ENCODE results near the gene TRABD2B. TPM values are rescaled to one million over a fixed set of nuclear protein-coding genes. Genes with fewer than 3 reads are reported as not detected.

TRABD2B gene
- total RNA-seq, 1 experiment from 2014 or later = 0.36 TPM

- no peaks in the 10 kb centered on the region for H3K4me1 Mint-ChIP-seq (ENCODE audit: low read depth, unreplicated experiment)
- H3K4me1 ChIP-seq = no peaks in the 10 kb centered on the region
- no peaks in the 10 kb centered on the region for H3K36me3 ChIP-seq (ENCODE audit: control insufficient read depth, insufficient read depth, low read length)
- intact Hi-C loops (cut with micrococcal nuclease; ENCODE audit: unreplicated experiment) = no loop called here
- BruUV-seq (replicated peaks) = no TSS peak
- H3K4me3 Mint-ChIP-seq (ENCODE audit: unreplicated experiment) = no peak overlapping the region
- H3K9me3 ChIP-seq = no peaks in the 10 kb centered on the region
- POLR2A ChIA-PET = no interaction called here
- H3K4me3 ChIP-seq (ENCODE audit: low read depth, low read length) = no peak overlapping the region
- no peaks in the 10 kb centered on the region; the same call in 1 of the 2 replicates for H3K27me3 ChIP-seq (replicated peaks; ENCODE audit: control insufficient read depth, insufficient read depth, low read length)
- DNase-seq = no peak
- peaks cover 2% of the 10 kb centered on the region for H3K27me3 Mint-ChIP-seq (ENCODE audit: insufficient read depth, unreplicated experiment)
- CTCF ChIA-PET = no interaction called here
- no peak for TF ChIP-seq CTCF (IDR thresholded peaks at IDR 0.05; ENCODE audit: insufficient read depth in 1 of 2, low read depth in 1 of 2, low read length in 1 of 2, severe bottlenecking in 1 of 2, unreplicated experiment in 1 of 2)
- H3K27ac Mint-ChIP-seq (ENCODE audit: unreplicated experiment) = no peak overlapping the region
- no peaks in the 10 kb centered on the region for H3K9me3 Mint-ChIP-seq (ENCODE audit: unreplicated experiment)
- H3K36me3 Mint-ChIP-seq (ENCODE audit: insufficient read depth, unreplicated experiment) = no peaks in the 10 kb centered on the region
These were observed 138.0 kb downstream of the TRABD2B start for GRCh38 chr1:47859092-47859743.

- intact Hi-C loops (cut with micrococcal nuclease; ENCODE audit: unreplicated experiment) = no loop called here
- no peaks in the 10 kb centered on the region for H3K4me1 Mint-ChIP-seq (ENCODE audit: low read depth, unreplicated experiment)
- no peaks in the 10 kb centered on the region for H3K4me1 ChIP-seq
- no peaks in the 10 kb centered on the region for H3K27me3 ChIP-seq (replicated peaks; ENCODE audit: control insufficient read depth, insufficient read depth, low read length)
- no peak overlapping the region for H3K4me3 Mint-ChIP-seq (ENCODE audit: unreplicated experiment)
- POLR2A ChIA-PET = no interaction called here
- no peak overlapping the region for H3K4me3 ChIP-seq (ENCODE audit: low read depth, low read length)
- H3K27ac Mint-ChIP-seq (ENCODE audit: unreplicated experiment) = no peak overlapping the region
- CTCF ChIA-PET = no interaction called here
- no peak for DNase-seq
- H3K36me3 ChIP-seq (ENCODE audit: control insufficient read depth, insufficient read depth, low read length) = no peaks in the 10 kb centered on the region
- BruUV-seq (replicated peaks) = no TSS peak
- no peaks in the 10 kb centered on the region for H3K9me3 ChIP-seq
- H3K27me3 Mint-ChIP-seq (ENCODE audit: insufficient read depth, unreplicated experiment) = peaks cover 2% of the 10 kb centered on the region
- H3K36me3 Mint-ChIP-seq (ENCODE audit: insufficient read depth, unreplicated experiment) = no peaks in the 10 kb centered on the region
- H3K9me3 Mint-ChIP-seq (ENCODE audit: unreplicated experiment) = no peaks in the 10 kb centered on the region
- TF ChIP-seq CTCF (IDR thresholded peaks at IDR 0.05; ENCODE audit: insufficient read depth in 1 of 2, low read depth in 1 of 2, low read length in 1 of 2, severe bottlenecking in 1 of 2, unreplicated experiment in 1 of 2) = no peak
These were observed 140.2 kb downstream of the TRABD2B start for GRCh38 chr1:47856996-47857395.

- BruUV-seq (replicated peaks) = no TSS peak
- Histone ChIP-seq H3K4me1 (no peaks in the 10 kb centered on the region), H3K27me3 (replicated peaks; ENCODE audit: control insufficient read depth, insufficient read depth, low read length) (no peaks in the 10 kb centered on the region), H3K9me3 (no peaks in the 10 kb centered on the region), H3K36me3 (ENCODE audit: control insufficient read depth, insufficient read depth, low read length) (no peaks in the 10 kb centered on the region), H3K4me3 (ENCODE audit: low read depth, low read length) (no peak overlapping the region)
- Mint-ChIP-seq H3K4me1 (ENCODE audit: low read depth, unreplicated experiment) (no peaks in the 10 kb centered on the region), H3K27ac (ENCODE audit: unreplicated experiment) (no peak overlapping the region), H3K27me3 (ENCODE audit: insufficient read depth, unreplicated experiment) (peaks cover 2% of the 10 kb centered on the region), H3K4me3 (ENCODE audit: unreplicated experiment) (no peak overlapping the region), H3K36me3 (ENCODE audit: insufficient read depth, unreplicated experiment) (no peaks in the 10 kb centered on the region), H3K9me3 (ENCODE audit: unreplicated experiment) (no peaks in the 10 kb centered on the region)
- no peak for DNase-seq
- ChIA-PET POLR2A (no interaction called here), CTCF (no interaction called here)
- intact Hi-C loops (cut with micrococcal nuclease; ENCODE audit: unreplicated experiment) = no loop called here
- no peak for TF ChIP-seq CTCF (IDR thresholded peaks at IDR 0.05; ENCODE audit: insufficient read depth in 1 of 2, low read depth in 1 of 2, low read length in 1 of 2, severe bottlenecking in 1 of 2, unreplicated experiment in 1 of 2)
These were observed 142.0 kb downstream of the TRABD2B start for GRCh38 chr1:47855230-47855629.
